Neural cell (in vitro differentiated cells): Measurements from ENCODE around the gene PCGF3.

ENCODE experiments used
- CTCF ChIP-seq: fragments of 450-650 bp; IDR thresholded peaks from 2 replicates; pipeline ENCODE4 v1.5.1; 2014; ENCODE audit warnings: antibody characterized with exemption, mild to moderate bottlenecking, moderate library complexity; ENCODE audit not compliant: poor library complexity, severe bottlenecking
- EP300 ChIP-seq: fragments of 450-650 bp; conservative IDR thresholded peaks from 2 replicates; pipeline ENCODE4 v1.6.1; 2014; ENCODE audit warnings: antibody characterized with exemption, mild to moderate bottlenecking, moderate library complexity; ENCODE audit not compliant: poor library complexity, severe bottlenecking
- POLR2AphosphoS5 ChIP-seq: IDR thresholded peaks from 2 replicates; pipeline ENCODE4 v1.6.1; 2012
- REST ChIP-seq: IDR thresholded peaks from 2 replicates; pipeline ENCODE4 v1.6.1; 2012; ENCODE audit warnings: borderline replicate concordance

DNA sequence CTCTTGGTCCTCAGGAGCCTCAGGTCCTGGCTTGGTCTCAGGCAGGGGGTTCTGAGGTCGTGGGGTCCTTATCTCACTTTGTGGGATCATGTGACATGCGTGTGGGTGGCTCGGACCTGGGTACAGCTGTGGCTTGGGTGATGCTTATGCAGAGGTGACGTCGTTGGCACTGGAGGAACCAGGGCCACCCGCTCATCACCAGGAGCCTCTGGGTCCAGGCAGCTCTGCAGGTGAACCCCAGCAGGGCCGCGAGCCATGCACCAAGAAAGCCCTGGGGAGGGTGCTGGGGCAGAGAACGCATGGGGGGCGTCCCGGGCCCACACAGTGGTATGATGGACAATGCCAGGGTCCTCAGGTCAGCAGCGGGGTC, 40.3 kb upstream of the PCGF3 start:
- TF ChIP-seq POLR2AphosphoS5 (no peak), EP300 (no peak), REST (no peak), CTCF (no peak)
